Pancreas (tissue), 10 donors: ENCODE results near the gene COL25A1. TPM values are rescaled to one million over a fixed set of nuclear protein-coding genes. Genes with fewer than 3 reads are reported as not detected.

Experiments
- ATAC-seq, 4 donors: fragments of 200-7000 bp; cut with Tn5 transposase; one replicate each; pipeline versions ENCODE4 v1.8.0 to v1.9.1; 2020; ENCODE audit warnings: mild to moderate bottlenecking in 4 of 4, moderate library complexity in 4 of 4
- DNase-seq, 6 donors: peaks; one replicate each; pipeline ENCODE4 v3.0.0-alpha.2; 2020
- FAIRE-seq: peaks from 2 replicates; lab custom pipeline; 2012; peaks lifted over from hg19 to GRCh38; lab: Jason Lieb, UNC
- H3K27ac ChIP-seq, 4 donors: fragments of 200-600 bp; sonication (generic); 1 replicate in 3 of 4; 2 replicates in 1 of 4; pipeline versions ENCODE4 v1.5.0 to v1.8.0; 2020
- H3K27me3 ChIP-seq, 4 donors: fragments of 200-600 bp; one replicate each; pipeline ENCODE4 v1.8.0; 2021
- H3K36me3 ChIP-seq, 3 donors: fragments of 200-600 bp; sonication (generic) in 1 of 3; one replicate each; pipeline versions ENCODE4 v1.5.0 to v1.8.0; 2020 to 2021
- H3K4me1 ChIP-seq, 3 donors: fragments of 200-600 bp; one replicate each; pipeline ENCODE4 v1.8.0; 2021
- H3K4me3 ChIP-seq, 4 donors: fragments of 200-600 bp; sonication (generic) in 2 of 4; one replicate each; pipeline versions ENCODE4 v1.5.0 to v1.8.0; 2020 to 2021
- H3K9me3 ChIP-seq, 4 donors: fragments of 200-600 bp; one replicate each; pipeline ENCODE4 v1.8.0; 2021
- WGBS, 2 donors: extraction: QIAGEN DNeasy Blood & Tissue Kit; methylation state at CpG; one replicate each; pipeline ENCODE4 v1.1.7; 2013; 5-methylcytosine and 5-hydroxymethylcytosine counted together
- intact Hi-C, 3 donors: fragments of 100-400 bp; cut with DNase I; formaldehyde crosslinking; loops; one replicate each; pipeline versions ENCODE4 v1.11.1 to v1.14.2; 2022
- polyA plus RNA-seq, 2 donors: library from polyadenylated mRNA; stranded (reverse); fragments of 200-250 nt; gene quantifications; one replicate each; pipeline ENCODE4 v1.2.3, GENCODE V29; 2013
- total RNA-seq, 6 donors: library from RNA; stranded (reverse); fragmentation: NEBNext Ultra II Directional in 4 of 6; extraction: Animal tissue kit (Norgen Biotek cat#: 25700) in 4 of 6; gene quantifications; one replicate each; pipeline versions ENCODE4 v1.2.1 to v1.2.4, GENCODE V29; 2021 to 2023
- TF ChIP-seq, protein P1 (sequence below), 4 donors: fragments of 200-600 bp; sonication (generic) in 3 of 4; IDR thresholded peaks; one replicate each; pipeline versions ENCODE4 v1.5.0 to v1.8.0; 2021; ENCODE audit warnings: antibody characterized with exemption in 4 of 4
- donor health status: healthy with polysubstance abuse.
- donor health status: DM: no; HTN: no; CAD: no; lungs with moderate emphysema.
- donor health status: DM: no; HTN: no; CAD: no.
- donor health status: control.
- donor health status: control.
- donor health status: Bipolar disorder and iron deficiency.
- donor health status: DM: yes; HTN: yes; CAD: no.
- donor health status: DM: no; HTN: no; CAD: no.
- donor health status: DM: no; HTN: no; CAD: no.
- donor health status: DM: yes; HTN: yes; CAD: no.

Gene COL25A1
- total and polyA plus RNA-seq, 8 donors = 0.08 to 0.46 (median 0.22) TPM

DNA sequence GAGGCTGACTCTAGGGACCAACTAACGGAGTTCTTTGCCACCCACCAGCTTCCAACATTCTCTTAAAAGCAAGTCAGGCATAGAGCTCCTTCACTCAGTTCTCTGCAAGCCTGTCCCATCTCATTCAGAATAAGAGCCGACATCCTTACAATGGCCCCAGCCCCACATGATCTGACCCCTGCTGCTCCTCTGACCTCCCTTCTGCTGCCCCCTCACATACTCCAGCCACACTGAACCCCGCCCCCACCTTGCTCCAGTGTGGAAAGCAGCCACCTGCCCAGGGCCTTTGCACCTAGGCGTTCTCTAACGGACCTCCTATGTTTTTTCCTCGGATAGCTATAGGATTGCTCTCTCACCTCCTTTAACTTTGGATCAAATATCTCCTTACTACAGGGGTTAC lies 396.5 kb downstream of the COL25A1 start:
- H3K27me3 ChIP-seq = no peaks in the 10 kb centered on the region
- TF ChIP-seq, protein P1, sequence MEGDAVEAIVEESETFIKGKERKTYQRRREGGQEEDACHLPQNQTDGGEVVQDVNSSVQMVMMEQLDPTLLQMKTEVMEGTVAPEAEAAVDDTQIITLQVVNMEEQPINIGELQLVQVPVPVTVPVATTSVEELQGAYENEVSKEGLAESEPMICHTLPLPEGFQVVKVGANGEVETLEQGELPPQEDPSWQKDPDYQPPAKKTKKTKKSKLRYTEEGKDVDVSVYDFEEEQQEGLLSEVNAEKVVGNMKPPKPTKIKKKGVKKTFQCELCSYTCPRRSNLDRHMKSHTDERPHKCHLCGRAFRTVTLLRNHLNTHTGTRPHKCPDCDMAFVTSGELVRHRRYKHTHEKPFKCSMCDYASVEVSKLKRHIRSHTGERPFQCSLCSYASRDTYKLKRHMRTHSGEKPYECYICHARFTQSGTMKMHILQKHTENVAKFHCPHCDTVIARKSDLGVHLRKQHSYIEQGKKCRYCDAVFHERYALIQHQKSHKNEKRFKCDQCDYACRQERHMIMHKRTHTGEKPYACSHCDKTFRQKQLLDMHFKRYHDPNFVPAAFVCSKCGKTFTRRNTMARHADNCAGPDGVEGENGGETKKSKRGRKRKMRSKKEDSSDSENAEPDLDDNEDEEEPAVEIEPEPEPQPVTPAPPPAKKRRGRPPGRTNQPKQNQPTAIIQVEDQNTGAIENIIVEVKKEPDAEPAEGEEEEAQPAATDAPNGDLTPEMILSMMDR (IDR thresholded peaks at IDR 0.05) = no peak
- H3K4me1 ChIP-seq = peaks cover 0 to 5% (median 4%) of the 10 kb centered on the region in 3 donors
- H3K36me3 ChIP-seq = no peaks in the 10 kb centered on the region
- H3K9me3 ChIP-seq = no peaks in the 10 kb centered on the region
- DNase-seq (no peak), ATAC-seq (no peak), FAIRE-seq (no peak)
- no peak overlapping the region for H3K27ac ChIP-seq
- WGBS, 2 donors = 77 to 84% methylated on average over 6 of the region's 6 CpGs
- intact Hi-C loops = no loop called here
- H3K4me3 ChIP-seq = no peak overlapping the region

DNA sequence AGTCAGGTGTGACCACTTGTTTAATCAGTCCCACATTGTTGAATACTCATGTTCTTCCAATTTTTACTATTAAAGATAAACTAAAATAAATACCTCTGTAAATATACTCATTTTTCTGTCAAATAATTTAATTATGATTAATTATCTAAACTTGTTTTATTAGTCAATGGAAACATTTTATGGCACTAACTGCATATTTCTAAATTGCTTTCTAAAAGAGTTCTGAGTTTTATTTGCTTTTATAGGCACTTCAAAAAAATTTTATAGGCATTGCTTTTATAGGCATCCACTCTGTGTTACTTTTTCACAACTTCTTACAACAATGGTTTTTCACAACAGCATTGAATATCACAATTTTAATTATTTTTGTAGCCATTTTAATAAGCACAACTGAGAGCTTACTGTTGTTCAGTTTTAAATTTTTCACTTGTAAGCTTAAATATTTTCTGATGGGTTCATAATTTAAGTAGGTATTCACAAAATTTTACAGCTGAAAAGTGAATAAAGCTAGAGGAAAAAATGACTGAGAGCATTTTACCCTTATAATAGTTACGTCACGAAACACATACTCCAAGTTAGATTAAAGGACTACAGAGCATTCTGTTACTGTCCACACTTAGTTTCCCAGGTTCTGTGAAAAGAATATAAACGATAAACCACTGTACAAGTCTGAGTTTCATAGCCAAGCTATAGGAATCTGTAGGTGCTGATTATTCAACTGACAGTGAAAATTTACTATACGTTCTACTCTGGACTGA lies 398.8 kb downstream of the COL25A1 start:
- no peak overlapping the region for H3K27ac ChIP-seq
- 79 to 83% methylated on average over 4 of the region's 4 CpGs for WGBS, 2 donors
- H3K4me1 ChIP-seq = no peaks in the 10 kb centered on the region
- TF ChIP-seq, protein P1 (IDR thresholded peaks at IDR 0.05) = no peak
- DNase-seq (no peak), ATAC-seq (no peak), FAIRE-seq (peak; percentile 39)
- H3K9me3 ChIP-seq = no peaks in the 10 kb centered on the region
- no peak overlapping the region for H3K4me3 ChIP-seq
- H3K36me3 ChIP-seq = no peaks in the 10 kb centered on the region
- H3K27me3 ChIP-seq = no peaks in the 10 kb centered on the region
- intact Hi-C loops = no loop called here

DNA sequence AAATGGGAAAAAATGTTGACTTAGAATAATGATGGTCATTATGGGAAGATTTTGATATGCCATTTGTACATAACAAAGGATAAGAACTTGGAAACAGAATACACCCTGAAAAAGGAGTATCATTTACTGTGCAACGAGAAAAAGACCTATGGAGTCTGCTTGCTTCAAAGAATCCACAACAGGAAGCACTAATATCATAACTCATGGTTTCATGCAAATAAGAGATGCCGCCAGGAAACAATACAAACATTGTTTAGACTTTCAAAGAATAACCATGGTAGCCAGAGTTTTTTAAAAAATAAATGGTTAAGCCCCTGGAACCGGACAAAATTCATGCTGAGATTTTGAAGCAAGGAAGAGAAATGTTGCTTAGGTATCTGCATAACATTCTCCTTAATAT lies 399.7 kb downstream of the COL25A1 start:
- FAIRE-seq (no peak), ATAC-seq (no peak), DNase-seq (no peak)
- Histone ChIP-seq H3K36me3 (no peaks in the 10 kb centered on the region), H3K27me3 (no peaks in the 10 kb centered on the region), H3K9me3 (no peaks in the 10 kb centered on the region), H3K27ac (no peak overlapping the region), H3K4me3 (no peak overlapping the region), H3K4me1 (no peaks in the 10 kb centered on the region)
- TF ChIP-seq, protein P1 (IDR thresholded peaks at IDR 0.05) = no peak
- intact Hi-C loops = no loop called here
- WGBS, 2 donors = 43 to 47% methylated on average over 3 of the region's 3 CpGs

DNA sequence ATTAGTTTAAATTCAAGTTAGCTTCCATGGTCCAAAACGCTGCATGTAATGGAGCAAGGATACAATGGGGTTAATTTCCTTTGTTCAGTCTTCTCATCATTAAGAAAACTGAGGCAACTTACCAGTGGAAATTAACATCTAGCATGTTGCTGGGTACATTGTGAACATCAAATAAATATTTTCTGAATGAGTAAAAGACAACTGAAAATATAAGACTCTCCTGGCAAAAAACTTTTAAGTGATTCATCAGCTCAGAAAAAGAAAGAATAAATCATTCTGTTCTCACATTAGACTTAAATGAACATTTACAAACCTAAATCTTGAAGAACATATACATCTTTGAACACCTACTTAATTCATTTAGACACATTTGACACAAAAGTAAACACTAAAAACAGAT lies 401.2 kb downstream of the COL25A1 start:
- H3K27ac ChIP-seq = no peak overlapping the region
- H3K36me3 ChIP-seq = no peaks in the 10 kb centered on the region
- H3K4me1 ChIP-seq = no peaks in the 10 kb centered on the region
- no peak for DNase-seq
- no peak for ATAC-seq
- H3K9me3 ChIP-seq = no peaks in the 10 kb centered on the region
- intact Hi-C loops = no loop called here
- WGBS, 2 donors = 91 to 97% methylated on average over 1 of the region's 1 CpG
- TF ChIP-seq, protein P1 (IDR thresholded peaks at IDR 0.05) = no peak
- H3K4me3 ChIP-seq = no peak overlapping the region
- no peaks in the 10 kb centered on the region for H3K27me3 ChIP-seq
- FAIRE-seq = no peak

DNA sequence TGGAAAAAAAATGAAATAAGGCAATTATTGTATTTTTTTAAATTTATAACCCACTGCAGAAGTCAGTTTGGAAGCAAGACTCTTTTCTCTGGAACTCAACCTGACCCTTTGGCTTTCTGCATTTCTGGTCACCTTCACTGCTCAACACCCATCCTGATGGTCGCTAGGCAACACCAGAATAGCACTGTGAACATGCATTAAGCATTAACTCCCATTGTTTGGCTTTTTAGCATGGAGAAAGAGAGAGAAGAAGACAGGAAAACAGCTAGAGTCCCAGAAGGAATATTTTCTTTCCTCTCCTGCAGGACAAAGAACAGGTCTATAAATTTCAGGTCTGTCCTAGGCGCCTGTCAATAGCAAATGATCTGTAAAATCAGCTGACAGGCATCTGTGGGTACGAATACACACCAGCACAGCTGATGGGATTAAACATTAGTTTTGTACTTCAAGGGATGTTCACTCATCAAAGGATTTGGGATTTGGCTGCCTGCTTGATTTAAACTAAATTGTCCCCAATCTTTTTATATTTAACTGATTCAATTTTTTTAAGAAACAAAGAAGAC lies 402.4 kb downstream of the COL25A1 start:
- ATAC-seq = peak in 1 of 4 donors; percentile 63
- Histone ChIP-seq H3K9me3 (no peaks in the 10 kb centered on the region), H3K4me1 (no peaks in the 10 kb centered on the region), H3K36me3 (no peaks in the 10 kb centered on the region), H3K27me3 (no peaks in the 10 kb centered on the region), H3K4me3 (no peak overlapping the region), H3K27ac (no peak overlapping the region)
- FAIRE-seq = no peak
- TF ChIP-seq, protein P1 (IDR thresholded peaks at IDR 0.05) = no peak
- WGBS, 2 donors = 56 to 71% methylated on average over 3 of the region's 3 CpGs
- no peak for DNase-seq
- intact Hi-C loops = no loop called here
